Prostate gland (tissue), 2 donors: ENCODE data around the gene AQP1.

Source experiments
- POLR2A ChIP-seq: fragments of 450-650 bp; IDR thresholded peaks from one replicate; pipeline ENCODE4 v1.6.1; 2016; ENCODE audit warnings: antibody characterized with exemption, mild to moderate bottlenecking
- TF ChIP-seq, protein P1 (sequence below), 4 experiments: fragments of 200-600 bp in 2 of 4; fragments of 450-650 bp in 2 of 4; sonication (generic) in 2 of 4; IDR thresholded peaks; 1 replicate in 3 of 4; 2 replicates in 1 of 4; pipeline ENCODE4 v1.5.1; 2016 to 2019; ENCODE audit warnings: antibody characterized with exemption in 4 of 4, mild to moderate bottlenecking in 2 of 4, moderate library complexity in 2 of 4

DNA sequence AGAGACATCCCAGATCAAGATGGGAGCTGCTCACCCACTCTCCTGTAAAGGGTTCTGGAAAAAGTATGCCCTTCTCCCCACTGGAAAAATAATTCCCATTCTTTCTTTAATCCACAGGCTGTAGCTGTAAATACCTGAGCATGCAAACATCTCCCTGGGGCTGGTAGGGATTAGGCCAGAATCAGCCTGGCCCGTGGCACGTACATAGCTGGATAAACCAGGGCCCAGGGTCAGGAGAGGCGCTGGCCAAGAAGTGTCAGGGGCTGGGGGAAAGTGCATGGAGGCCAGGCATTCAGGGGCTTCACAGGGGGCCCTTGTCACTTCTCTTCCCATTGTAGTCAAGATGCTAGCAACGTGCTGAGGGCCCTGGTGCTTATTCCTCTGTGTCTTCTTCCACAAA lies 30.7 kb upstream of the AQP1 start:
- TF ChIP-seq, protein P1, sequence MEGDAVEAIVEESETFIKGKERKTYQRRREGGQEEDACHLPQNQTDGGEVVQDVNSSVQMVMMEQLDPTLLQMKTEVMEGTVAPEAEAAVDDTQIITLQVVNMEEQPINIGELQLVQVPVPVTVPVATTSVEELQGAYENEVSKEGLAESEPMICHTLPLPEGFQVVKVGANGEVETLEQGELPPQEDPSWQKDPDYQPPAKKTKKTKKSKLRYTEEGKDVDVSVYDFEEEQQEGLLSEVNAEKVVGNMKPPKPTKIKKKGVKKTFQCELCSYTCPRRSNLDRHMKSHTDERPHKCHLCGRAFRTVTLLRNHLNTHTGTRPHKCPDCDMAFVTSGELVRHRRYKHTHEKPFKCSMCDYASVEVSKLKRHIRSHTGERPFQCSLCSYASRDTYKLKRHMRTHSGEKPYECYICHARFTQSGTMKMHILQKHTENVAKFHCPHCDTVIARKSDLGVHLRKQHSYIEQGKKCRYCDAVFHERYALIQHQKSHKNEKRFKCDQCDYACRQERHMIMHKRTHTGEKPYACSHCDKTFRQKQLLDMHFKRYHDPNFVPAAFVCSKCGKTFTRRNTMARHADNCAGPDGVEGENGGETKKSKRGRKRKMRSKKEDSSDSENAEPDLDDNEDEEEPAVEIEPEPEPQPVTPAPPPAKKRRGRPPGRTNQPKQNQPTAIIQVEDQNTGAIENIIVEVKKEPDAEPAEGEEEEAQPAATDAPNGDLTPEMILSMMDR (IDR thresholded peaks at IDR 0.05), result no peak
- TF ChIP-seq POLR2A, result no peak
